ENCODE measurements around the gene MUC5B. TPM values are rescaled to one million over a fixed set of nuclear protein-coding genes. Genes with fewer than 3 reads are reported as not detected.

The MUC5B gene
- total RNA-seq, 2 donors from 2014 or later: not detected

DNA sequence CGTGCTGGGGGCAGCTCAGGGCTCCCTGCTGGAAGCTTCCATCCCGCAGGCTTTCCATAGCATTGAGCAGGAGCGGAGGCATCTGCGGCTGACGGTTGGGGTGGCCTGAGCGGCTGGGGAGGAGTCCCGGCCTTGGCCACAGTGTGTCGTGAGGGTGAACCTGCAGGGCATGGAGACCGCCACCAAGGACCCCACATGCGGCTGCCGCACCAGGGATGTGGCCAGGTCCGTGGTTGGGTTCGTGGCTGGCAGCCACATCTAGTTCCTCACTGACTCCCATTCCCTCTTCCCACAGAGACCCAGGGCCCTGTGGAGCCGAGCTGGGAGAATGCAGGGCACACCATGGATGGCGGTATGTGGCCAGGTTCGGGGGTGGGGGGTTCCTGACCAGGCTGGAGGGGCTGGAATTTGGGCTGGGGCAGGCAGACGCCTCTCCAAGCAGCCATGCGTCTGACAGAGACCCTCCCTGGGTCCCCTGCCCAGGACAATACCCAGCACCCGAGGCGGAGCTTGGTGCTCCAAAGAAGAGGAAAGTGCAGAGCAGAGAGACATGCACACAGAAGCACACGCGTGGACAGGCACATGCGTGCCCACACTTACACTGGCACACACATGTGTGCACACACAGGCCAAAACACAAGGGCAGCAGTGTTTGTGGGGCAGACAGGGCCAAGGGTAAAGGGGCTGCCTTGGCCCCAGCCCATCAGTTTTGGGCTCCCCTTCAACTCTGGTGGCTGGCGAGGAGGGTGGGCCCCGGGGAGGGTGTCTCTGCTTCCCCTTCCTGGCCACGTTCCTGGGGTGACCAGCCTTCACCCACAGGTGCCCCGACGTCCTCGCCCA is 2.7 kb downstream of the MUC5B start:
- Histone ChIP-seq H3K36me3 (no peaks in the 10 kb centered on the region), H3K27ac (no peak overlapping the region), H3K4me3 (no peak overlapping the region), H3K27me3 (peaks cover 0 to 9% of the 10 kb centered on the region in 2 donors), H3K9me3 (no peaks in the 10 kb centered on the region), H3K4me1 (no peaks in the 10 kb centered on the region)
- no peak for DNase-seq (ENCODE audit: low spot score)
- TF ChIP-seq, protein P1, sequence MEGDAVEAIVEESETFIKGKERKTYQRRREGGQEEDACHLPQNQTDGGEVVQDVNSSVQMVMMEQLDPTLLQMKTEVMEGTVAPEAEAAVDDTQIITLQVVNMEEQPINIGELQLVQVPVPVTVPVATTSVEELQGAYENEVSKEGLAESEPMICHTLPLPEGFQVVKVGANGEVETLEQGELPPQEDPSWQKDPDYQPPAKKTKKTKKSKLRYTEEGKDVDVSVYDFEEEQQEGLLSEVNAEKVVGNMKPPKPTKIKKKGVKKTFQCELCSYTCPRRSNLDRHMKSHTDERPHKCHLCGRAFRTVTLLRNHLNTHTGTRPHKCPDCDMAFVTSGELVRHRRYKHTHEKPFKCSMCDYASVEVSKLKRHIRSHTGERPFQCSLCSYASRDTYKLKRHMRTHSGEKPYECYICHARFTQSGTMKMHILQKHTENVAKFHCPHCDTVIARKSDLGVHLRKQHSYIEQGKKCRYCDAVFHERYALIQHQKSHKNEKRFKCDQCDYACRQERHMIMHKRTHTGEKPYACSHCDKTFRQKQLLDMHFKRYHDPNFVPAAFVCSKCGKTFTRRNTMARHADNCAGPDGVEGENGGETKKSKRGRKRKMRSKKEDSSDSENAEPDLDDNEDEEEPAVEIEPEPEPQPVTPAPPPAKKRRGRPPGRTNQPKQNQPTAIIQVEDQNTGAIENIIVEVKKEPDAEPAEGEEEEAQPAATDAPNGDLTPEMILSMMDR (IDR thresholded peaks at IDR 0.05): no peak

DNA sequence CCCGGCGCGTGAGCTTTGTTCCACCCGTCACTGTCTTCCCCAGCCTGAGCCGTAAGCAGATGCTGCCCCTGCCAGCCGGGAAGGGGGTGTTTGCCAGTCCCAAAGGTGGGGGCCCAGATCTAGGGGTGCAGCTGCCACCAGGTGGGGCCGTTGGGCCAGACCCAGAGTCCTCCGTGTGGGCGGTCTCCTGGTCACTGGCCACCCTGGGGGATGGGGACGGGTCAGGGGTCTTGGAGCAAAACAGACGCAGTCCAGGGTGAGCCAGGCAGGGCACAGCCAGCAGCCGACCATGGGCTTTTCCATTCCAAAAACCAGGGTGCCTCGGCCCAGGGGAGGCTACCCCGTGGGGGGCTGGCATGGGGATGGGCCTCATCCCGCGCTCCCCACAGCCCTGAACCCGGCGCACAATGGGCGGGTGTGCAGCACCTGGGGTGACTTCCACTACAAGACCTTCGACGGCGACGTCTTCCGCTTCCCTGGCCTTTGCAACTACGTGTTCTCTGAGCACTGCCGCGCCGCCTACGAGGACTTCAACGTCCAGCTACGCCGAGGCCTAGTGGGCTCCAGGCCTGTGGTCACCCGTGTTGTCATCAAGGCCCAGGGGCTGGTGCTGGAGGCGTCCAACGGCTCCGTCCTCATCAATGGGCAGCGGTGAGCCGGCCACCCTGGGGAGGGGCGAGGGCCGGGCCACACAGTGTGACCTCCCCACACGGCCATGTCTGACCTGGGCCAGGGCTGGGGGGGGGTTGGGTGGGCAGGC is 3.5 kb downstream of the MUC5B start:
- Histone ChIP-seq H3K27ac (no peak overlapping the region), H3K36me3 (no peaks in the 10 kb centered on the region), H3K27me3 (peaks cover 0 to 9% of the 10 kb centered on the region in 2 donors), H3K4me1 (no peaks in the 10 kb centered on the region), H3K9me3 (no peaks in the 10 kb centered on the region), H3K4me3 (no peak overlapping the region)
- DNase-seq (ENCODE audit: low spot score): no peak
- TF ChIP-seq, protein P1 (IDR thresholded peaks at IDR 0.05): no peak

DNA sequence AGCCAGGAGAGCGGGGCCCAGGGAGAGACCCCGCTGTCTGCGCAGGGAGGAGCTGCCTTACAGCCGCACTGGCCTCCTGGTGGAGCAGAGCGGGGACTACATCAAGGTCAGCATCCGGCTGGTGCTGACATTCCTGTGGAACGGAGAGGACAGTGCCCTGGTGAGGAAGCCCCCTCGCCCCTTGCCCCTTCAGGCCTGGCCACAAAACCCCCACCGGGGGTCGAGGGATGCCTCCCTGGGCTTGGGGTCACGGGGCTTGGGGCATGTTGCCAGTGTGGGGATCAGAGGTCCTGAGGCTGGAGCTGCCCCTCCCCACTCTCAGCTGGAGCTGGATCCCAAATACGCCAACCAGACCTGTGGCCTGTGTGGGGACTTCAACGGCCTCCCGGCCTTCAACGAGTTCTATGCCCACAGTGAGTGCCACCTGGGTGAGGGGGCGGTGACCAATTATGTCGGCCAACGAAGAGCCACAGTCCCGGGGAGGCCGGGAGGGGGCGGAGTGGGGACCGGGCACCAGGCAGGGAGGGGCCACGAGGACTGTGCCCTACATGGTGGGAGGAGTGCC is 4.2 kb downstream of the MUC5B start:
- Histone ChIP-seq H3K27me3 (peaks cover 0 to 9% of the 10 kb centered on the region in 2 donors), H3K4me3 (no peak overlapping the region), H3K9me3 (no peaks in the 10 kb centered on the region), H3K4me1 (no peaks in the 10 kb centered on the region), H3K36me3 (no peaks in the 10 kb centered on the region), H3K27ac (no peak overlapping the region)
- TF ChIP-seq, protein P1 (IDR thresholded peaks at IDR 0.05): no peak
- no peak for DNase-seq (ENCODE audit: low spot score)

DNA sequence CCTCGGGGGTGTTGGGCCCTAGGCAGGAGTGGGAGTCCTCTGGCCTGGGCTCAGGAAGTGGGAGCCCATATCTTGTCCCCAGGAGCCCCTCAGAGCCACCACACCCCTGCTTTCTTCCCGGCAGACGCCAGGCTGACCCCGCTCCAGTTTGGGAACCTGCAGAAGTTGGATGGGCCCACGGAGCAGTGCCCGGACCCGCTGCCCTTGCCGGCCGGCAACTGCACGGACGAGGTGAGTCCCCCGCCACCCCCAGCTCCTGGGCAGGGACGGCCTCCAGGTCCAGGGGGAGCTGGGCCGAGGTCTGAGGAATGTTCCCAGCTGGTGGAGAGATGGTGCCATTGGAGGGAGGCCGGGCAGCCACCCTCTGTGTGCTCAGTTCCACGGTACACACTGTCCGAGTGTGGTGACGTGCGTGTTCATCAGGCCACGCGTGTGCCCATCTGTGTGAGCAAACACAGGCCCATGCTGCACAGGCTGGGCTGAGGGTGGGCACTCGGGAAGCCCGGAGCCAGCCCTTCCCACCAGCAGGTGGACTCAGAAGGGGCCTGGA is 4.8 kb downstream of the MUC5B start:
- Histone ChIP-seq H3K27me3 (peaks cover 0 to 5% of the 10 kb centered on the region in 2 donors), H3K9me3 (no peaks in the 10 kb centered on the region), H3K27ac (no peak overlapping the region), H3K4me1 (no peaks in the 10 kb centered on the region), H3K36me3 (no peaks in the 10 kb centered on the region), H3K4me3 (no peak overlapping the region)
- DNase-seq (ENCODE audit: low spot score): no peak
- TF ChIP-seq, protein P1 (IDR thresholded peaks at IDR 0.05): no peak

DNA sequence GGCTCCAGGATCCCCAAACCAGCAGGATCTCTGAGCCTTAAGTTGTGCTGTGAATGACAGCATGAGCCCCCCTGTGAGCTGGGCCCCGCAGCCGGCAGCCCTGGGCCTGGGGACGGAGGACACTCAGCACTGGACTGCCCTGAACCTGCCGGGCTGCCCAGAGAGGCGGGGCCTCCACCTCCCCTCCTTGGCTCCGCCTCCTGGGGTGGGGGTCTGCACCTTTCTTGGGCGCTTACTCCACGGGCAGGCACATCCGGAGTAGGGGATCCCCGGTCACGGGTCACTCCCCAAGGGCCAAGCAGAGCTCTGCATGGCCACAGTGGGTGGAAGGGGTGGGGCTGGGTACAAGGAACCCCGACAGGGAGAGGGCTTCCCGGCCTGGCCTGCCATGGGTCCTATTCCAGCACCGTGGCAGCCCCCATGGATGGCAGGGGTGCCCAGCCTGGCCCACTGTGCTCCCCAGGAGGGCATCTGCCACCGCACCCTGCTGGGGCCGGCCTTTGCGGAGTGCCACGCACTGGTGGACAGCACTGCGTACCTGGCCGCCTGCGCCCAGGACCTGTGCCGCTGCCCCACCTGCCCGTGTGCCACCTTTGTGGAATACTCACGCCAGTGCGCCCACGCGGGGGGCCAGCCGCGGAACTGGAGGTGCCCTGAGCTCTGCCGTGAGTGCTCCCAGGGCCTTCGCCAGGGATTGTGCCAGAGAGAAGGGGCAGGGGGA is 5.4 kb downstream of the MUC5B start:
- TF ChIP-seq, protein P1 (IDR thresholded peaks at IDR 0.05): no peak

More for the DNA sequence above, 5.4 kb downstream of the MUC5B start:
- H3K9me3 ChIP-seq: no peaks in the 10 kb centered on the region
- H3K4me1 ChIP-seq: no peaks in the 10 kb centered on the region
- no peak overlapping the region for H3K27ac ChIP-seq
- H3K4me3 ChIP-seq: no peak overlapping the region
- H3K27me3 ChIP-seq: no peaks in the 10 kb centered on the region
- H3K36me3 ChIP-seq: no peaks in the 10 kb centered on the region
- no peak for DNase-seq (ENCODE audit: low spot score)

Measured in right atrium auricular region (tissue), 2 donors.